Hepatocyte (in vitro differentiated cells): ENCODE data around the gene CBFA2T3. TPM values are rescaled to one million over a fixed set of nuclear protein-coding genes. Genes with fewer than 3 reads are reported as not detected.

Experiments
- DNase-seq: peaks from one replicate; pipeline ENCODE4 v3.0.0-alpha.2; 2016; ENCODE audit warnings: low spot score
- H2AFZ ChIP-seq: fragments of 200-600 bp; sonication (generic); 2 replicates; pipeline ENCODE4 v1.6.0; 2016; ENCODE audit warnings: antibody characterized with exemption, mild to moderate bottlenecking
- H3K27ac ChIP-seq: fragments of 200-600 bp; sonication (generic); 2 replicates; pipeline ENCODE4 v1.5.1; 2016; ENCODE audit warnings: mild to moderate bottlenecking
- H3K27me3 ChIP-seq: fragments of 200-600 bp; sonication (generic); 2 replicates; pipeline ENCODE4 v1.6.1; 2016
- H3K36me3 ChIP-seq: fragments of 200-600 bp; sonication (generic); replicated peaks from 2 replicates; pipeline ENCODE4 v1.5.1; 2016; ENCODE audit warnings: low read depth; ENCODE audit not compliant: insufficient read depth
- H3K4me1 ChIP-seq: fragments of 200-600 bp; sonication (generic); 2 replicates; pipeline ENCODE4 v1.5.1; 2016; ENCODE audit warnings: mild to moderate bottlenecking, moderate library complexity; ENCODE audit not compliant: insufficient read depth
- H3K4me2 ChIP-seq: fragments of 200-600 bp; sonication (generic); 2 replicates; pipeline ENCODE4 v1.6.0; 2016
- H3K4me3 ChIP-seq: fragments of 200-600 bp; sonication (generic); 2 replicates; pipeline ENCODE4 v1.5.1; 2016; ENCODE audit warnings: mild to moderate bottlenecking
- H3K79me2 ChIP-seq: fragments of 200-600 bp; sonication (generic); 2 replicates; pipeline ENCODE4 v1.6.0; 2017; ENCODE audit warnings: mild to moderate bottlenecking
- H3K9me2 ChIP-seq: fragments of 200-600 bp; sonication (generic); replicated peaks from 2 replicates; pipeline ENCODE4 v1.6.0; 2017; ENCODE audit warnings: mild to moderate bottlenecking; ENCODE audit not compliant: insufficient read depth
- H3K9me3 ChIP-seq: fragments of 200-600 bp; sonication (generic); 2 replicates; pipeline ENCODE4 v1.5.1; 2016; ENCODE audit warnings: low read depth, mild to moderate bottlenecking
- H4K20me1 ChIP-seq: fragments of 200-600 bp; sonication (generic); 2 replicates; pipeline ENCODE4 v1.6.0; 2016; ENCODE audit warnings: mild to moderate bottlenecking; ENCODE audit not compliant: insufficient read depth, poor library complexity, severe bottlenecking
- CTCF ChIP-seq: fragments of 200-600 bp; sonication (generic); IDR thresholded peaks from 2 replicates; pipeline ENCODE4 v1.5.1; 2016; ENCODE audit warnings: antibody characterized with exemption, mild to moderate bottlenecking; ENCODE audit not compliant: poor library complexity
- EZH2 ChIP-seq: fragments of 200-600 bp; sonication (generic); IDR thresholded peaks from 2 replicates; pipeline ENCODE4 v1.6.1; 2016; ENCODE audit warnings: antibody characterized with exemption, mild to moderate bottlenecking, borderline replicate concordance
- EZH2phosphoT487 ChIP-seq: fragments of 200-600 bp; sonication (generic); IDR thresholded peaks from one replicate; pipeline ENCODE4 v1.6.1; 2018; ENCODE audit warnings: antibody characterized with exemption, mild to moderate bottlenecking, low read depth, moderate library complexity; ENCODE audit not compliant: unreplicated experiment, severe bottlenecking
- WGBS: methylation state at CpG from one replicate; pipeline ENCODE4 v1.1.6; 2016; ENCODE audit warnings: low lambda C conversion rate; ENCODE audit errors: missing lambda C conversion rate; 5-methylcytosine and 5-hydroxymethylcytosine counted together
- polyA plus RNA-seq: library from polyadenylated mRNA; unstranded; fragments of >200 nt; fragmentation: Nextera tagmentation; extraction: Ambion mirVana; gene quantifications from 2 replicates; pipeline ENCODE4 v1.2.1, GENCODE V29; 2016
- total RNA-seq: library from RNA; depleted of rRNA; stranded (reverse); fragments of >200 nt; gene quantifications from 2 replicates; pipeline ENCODE4 v1.2.3, GENCODE V29; 2014

CBFA2T3 gene
- total and polyA plus RNA-seq, 2 experiments from 2014 or later, result 0.07 to 1.5 TPM

- no peaks in the 10 kb centered on the region for H3K36me3 ChIP-seq
- H3K9me3 ChIP-seq, result no peaks in the 10 kb centered on the region
- TF ChIP-seq CTCF, result no peak
- no peak for TF ChIP-seq EZH2
- TF ChIP-seq EZH2phosphoT487, result no peak
- H3K27ac ChIP-seq, result no peak overlapping the region
- H3K4me1 ChIP-seq, result peaks cover 14% of the 10 kb centered on the region
- no peaks in the 10 kb centered on the region for H4K20me1 ChIP-seq
- H3K9me2 ChIP-seq, result no peaks in the 10 kb centered on the region
- H3K27me3 ChIP-seq, result no peaks in the 10 kb centered on the region
- H2AFZ ChIP-seq, result no peak overlapping the region
- DNase-seq, result no peak
- 61% methylated on average over 31 of the region's 31 CpGs for WGBS
- no peak overlapping the region for H3K4me2 ChIP-seq
- H3K79me2 ChIP-seq, result no peaks in the 10 kb centered on the region
- H3K4me3 ChIP-seq, result no peak overlapping the region
Measured at GRCh38 chr16:88928405-88929090, 48.5 kb downstream of the CBFA2T3 start.

- Histone ChIP-seq H3K4me1 (peaks cover 14% of the 10 kb centered on the region), H3K27ac (no peak overlapping the region), H3K9me3 (no peaks in the 10 kb centered on the region), H3K27me3 (no peaks in the 10 kb centered on the region), H4K20me1 (no peaks in the 10 kb centered on the region), H3K9me2 (no peaks in the 10 kb centered on the region), H3K4me3 (no peak overlapping the region), H2AFZ (no peak overlapping the region), H3K36me3 (no peaks in the 10 kb centered on the region), H3K4me2 (no peak overlapping the region), H3K79me2 (no peaks in the 10 kb centered on the region)
- TF ChIP-seq CTCF (no peak), EZH2 (no peak), EZH2phosphoT487 (no peak)
- 95% methylated on average over 19 of the region's 26 CpGs for WGBS
- DNase-seq, result no peak
Measured at GRCh38 chr16:88927661-88928060, 49.3 kb downstream of the CBFA2T3 start.

- TF ChIP-seq CTCF (no peak), EZH2 (no peak), EZH2phosphoT487 (no peak)
- no peak overlapping the region for H3K4me3 ChIP-seq
- H3K27ac ChIP-seq, result no peak overlapping the region
- H3K4me2 ChIP-seq, result no peak overlapping the region
- H3K27me3 ChIP-seq, result no peaks in the 10 kb centered on the region
- 82% methylated on average over 21 of the region's 21 CpGs for WGBS
- no peak for DNase-seq
- no peak overlapping the region for H2AFZ ChIP-seq
- H3K4me1 ChIP-seq, result peaks cover 14% of the 10 kb centered on the region
- no peaks in the 10 kb centered on the region for H3K79me2 ChIP-seq
- H3K9me3 ChIP-seq, result no peaks in the 10 kb centered on the region
- H3K36me3 ChIP-seq, result no peaks in the 10 kb centered on the region
- H3K9me2 ChIP-seq, result no peaks in the 10 kb centered on the region
- H4K20me1 ChIP-seq, result no peaks in the 10 kb centered on the region
Measured at GRCh38 chr16:88927010-88927409, 50.0 kb downstream of the CBFA2T3 start.
